Mesenchymal stem cell (in vitro differentiated cells and primary cell): Measurements from ENCODE around the gene LPO.

Experiments
- DNase-seq: peaks from one replicate; pipeline ENCODE4 v3.0.0-alpha.2; 2013
- H2AFZ ChIP-seq: one replicate; pipeline ENCODE4 v1.6.1; 2013; ENCODE audit warnings: low read depth, mild to moderate bottlenecking, control low read depth, inconsistent platforms, low read length, moderate library complexity
- H2AK5ac ChIP-seq: 2 replicates; pipeline ENCODE4 v1.6.1; 2013; ENCODE audit warnings: low read length, moderate library complexity, mild to moderate bottlenecking, inconsistent platforms; ENCODE audit not compliant: severe bottlenecking
- H2BK120ac ChIP-seq: one replicate; pipeline ENCODE4 v1.6.1; 2013; ENCODE audit warnings: low read depth, mild to moderate bottlenecking, inconsistent platforms, low read length, moderate library complexity
- H2BK12ac ChIP-seq, 2 experiments: one replicate each; pipeline ENCODE4 v1.6.1; 2013; ENCODE audit warnings: inconsistent platforms in 2 of 2, low read length in 2 of 2, mild to moderate bottlenecking in 2 of 2, moderate library complexity in 2 of 2, control low read depth in 1 of 2
- H2BK15ac ChIP-seq: one replicate; pipeline ENCODE4 v1.6.1; 2013; ENCODE audit warnings: mild to moderate bottlenecking, low read depth, inconsistent platforms; ENCODE audit not compliant: poor library complexity, severe bottlenecking
- H2BK5ac ChIP-seq: 2 replicates; pipeline ENCODE4 v1.6.1; 2013; ENCODE audit warnings: low read depth, mild to moderate bottlenecking, low read length, control low read depth, inconsistent platforms; ENCODE audit not compliant: poor library complexity, severe bottlenecking
- H3K14ac ChIP-seq, 2 experiments: one replicate each; pipeline ENCODE4 v1.6.1; 2013; ENCODE audit warnings: inconsistent platforms in 2 of 2, low read length in 2 of 2, control low read depth in 1 of 2, mild to moderate bottlenecking in 1 of 2, moderate library complexity in 1 of 2
- H3K18ac ChIP-seq, 2 experiments: one replicate each; pipeline ENCODE4 v1.6.1; 2013; ENCODE audit warnings: inconsistent platforms in 2 of 2, low read length in 2 of 2, control low read depth in 1 of 2, low read depth in 1 of 2, mild to moderate bottlenecking in 1 of 2
- H3K23ac ChIP-seq, 2 experiments: one replicate each; pipeline ENCODE4 v1.6.1; 2013; ENCODE audit warnings: inconsistent platforms in 2 of 2, low read length in 2 of 2, mild to moderate bottlenecking in 2 of 2, moderate library complexity in 2 of 2, control low read depth in 1 of 2
- H3K27ac ChIP-seq: 2 replicates; pipeline ENCODE4 v1.5.1; 2013; ENCODE audit warnings: mild to moderate bottlenecking, moderate library complexity, low read length, control low read depth, inconsistent platforms; ENCODE audit not compliant: poor library complexity, severe bottlenecking
- H3K27me3 ChIP-seq, 2 experiments: 2 replicates each; pipeline versions ENCODE4 v1.6.1 to v1.7.0; 2013; ENCODE audit warnings: low read length in 2 of 2, mild to moderate bottlenecking in 2 of 2, moderate library complexity in 2 of 2, control low read depth in 1 of 2, inconsistent platforms in 1 of 2; ENCODE audit not compliant: control insufficient read depth in 1 of 2, insufficient read depth in 1 of 2
- H3K36me3 ChIP-seq, 2 experiments: 2 replicates each; pipeline versions ENCODE4 v1.6.1 to v1.7.0; 2013; ENCODE audit warnings: low read length in 2 of 2, control low read depth in 1 of 2, inconsistent platforms in 1 of 2, low read depth in 1 of 2, mild to moderate bottlenecking in 1 of 2; ENCODE audit not compliant: insufficient read depth in 2 of 2, control insufficient read depth in 1 of 2
- H3K4ac ChIP-seq, 2 experiments: one replicate each; pipeline ENCODE4 v1.6.1; 2013; ENCODE audit warnings: inconsistent platforms in 2 of 2, low read length in 2 of 2, mild to moderate bottlenecking in 2 of 2, moderate library complexity in 2 of 2, control low read depth in 1 of 2, low read depth in 1 of 2
- H3K4me1 ChIP-seq: 2 replicates; pipeline ENCODE4 v1.6.1; 2013; ENCODE audit warnings: low read depth, low read length, control low read depth; ENCODE audit not compliant: control insufficient read depth, insufficient read depth
- H3K4me2 ChIP-seq: 2 replicates; pipeline ENCODE4 v1.6.1; 2013; ENCODE audit warnings: low read length, mild to moderate bottlenecking, inconsistent platforms; ENCODE audit not compliant: poor library complexity, severe bottlenecking
- H3K4me3 ChIP-seq, 2 experiments: 2 replicates each; pipeline versions ENCODE4 v1.5.1 to v1.7.0; 2013; ENCODE audit warnings: low read length in 2 of 2, mild to moderate bottlenecking in 2 of 2, control low read depth in 1 of 2, low read depth in 1 of 2; ENCODE audit not compliant: insufficient read depth in 1 of 2
- H3K79me1 ChIP-seq: replicated peaks from 2 replicates; pipeline ENCODE4 v1.6.1; 2013; ENCODE audit warnings: mild to moderate bottlenecking, control low read depth, low read length, inconsistent platforms; ENCODE audit not compliant: poor library complexity, severe bottlenecking
- H3K9ac ChIP-seq: 2 replicates; pipeline ENCODE4 v1.7.0; 2013; ENCODE audit warnings: mild to moderate bottlenecking, low read length, moderate library complexity
- H3K9me3 ChIP-seq: 2 replicates; pipeline ENCODE4 v1.7.0; 2013; ENCODE audit warnings: mild to moderate bottlenecking, low read length; ENCODE audit not compliant: control insufficient read depth
- H4K8ac ChIP-seq: one replicate; pipeline ENCODE4 v1.6.1; 2013; ENCODE audit warnings: inconsistent platforms, mild to moderate bottlenecking, low read length, moderate library complexity
- H4K91ac ChIP-seq: one replicate; pipeline ENCODE4 v1.6.1; 2013; ENCODE audit warnings: mild to moderate bottlenecking, low read length, inconsistent platforms
- WGBS: methylation state at CpG from one replicate; pipeline ENCODE4 v1.1.7; 2013; ENCODE audit warnings: mixed read lengths; 5-methylcytosine and 5-hydroxymethylcytosine counted together

LPO gene

DNA sequence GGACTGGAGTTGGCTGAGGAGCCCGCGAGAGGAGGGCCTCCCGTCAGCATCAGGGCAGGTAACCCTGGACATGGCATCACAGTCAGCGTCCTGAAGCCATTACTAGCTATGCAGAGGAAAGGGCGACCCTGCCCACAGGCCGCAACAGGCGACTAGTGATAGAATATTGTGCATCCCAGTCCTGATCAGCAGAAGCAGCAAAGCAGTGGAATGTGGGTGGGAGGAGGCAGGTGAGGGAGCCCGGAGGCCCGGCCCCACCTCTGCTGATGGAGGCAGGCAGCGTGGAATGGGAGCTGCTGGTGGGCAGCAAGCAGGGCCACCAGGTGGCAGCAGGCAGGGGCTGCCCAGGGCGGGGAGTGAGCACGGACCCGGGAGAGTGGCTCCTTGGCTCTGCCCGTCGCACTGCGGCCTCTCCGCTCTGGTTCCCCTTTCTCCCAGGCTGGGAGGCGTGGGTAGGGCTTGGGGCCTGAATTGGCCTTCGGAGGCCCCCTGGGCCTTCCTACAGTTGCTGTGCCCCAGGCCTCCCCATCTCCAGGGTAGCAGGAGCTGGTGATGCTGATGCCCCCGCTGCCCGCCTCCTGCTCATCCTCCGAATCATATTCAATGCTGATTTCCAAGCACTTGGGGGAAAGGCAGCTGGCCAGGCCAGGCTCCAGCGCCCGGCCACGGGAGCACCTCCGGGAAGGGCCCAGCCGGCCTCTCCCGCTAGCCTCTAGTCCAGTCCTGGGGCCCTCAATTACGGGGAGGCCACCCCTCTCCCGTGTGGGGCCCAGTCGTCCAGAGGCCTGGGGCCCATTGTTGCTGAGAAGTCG, 70.0 kb downstream of the LPO start:
- Histone ChIP-seq H3K9me3 (no peaks in the 10 kb centered on the region), H2BK15ac (no peak overlapping the region), H2BK12ac (no peak overlapping the region), H3K4me1 (no peaks in the 10 kb centered on the region), H3K18ac (no peak overlapping the region), H3K4me2 (no peak overlapping the region), H2AFZ (no peak overlapping the region), H2BK120ac (no peak overlapping the region), H3K27ac (no peak overlapping the region), H3K23ac (no peak overlapping the region), H3K36me3 (no peaks in the 10 kb centered on the region), H3K79me1 (no peaks in the 10 kb centered on the region), H2AK5ac (no peak overlapping the region), H4K91ac (no peak overlapping the region), H3K14ac (no peak overlapping the region), H3K9ac (no peak overlapping the region), H2BK5ac (no peak overlapping the region), H3K4ac (no peak overlapping the region), H3K27me3 (peaks cover 23 to 49% of the 10 kb centered on the region in 2 experiments), H4K8ac (no peak overlapping the region), H3K4me3 (no peak overlapping the region)
- no peak for DNase-seq
- WGBS, result 72% methylated on average over 32 of the region's 32 CpGs

DNA sequence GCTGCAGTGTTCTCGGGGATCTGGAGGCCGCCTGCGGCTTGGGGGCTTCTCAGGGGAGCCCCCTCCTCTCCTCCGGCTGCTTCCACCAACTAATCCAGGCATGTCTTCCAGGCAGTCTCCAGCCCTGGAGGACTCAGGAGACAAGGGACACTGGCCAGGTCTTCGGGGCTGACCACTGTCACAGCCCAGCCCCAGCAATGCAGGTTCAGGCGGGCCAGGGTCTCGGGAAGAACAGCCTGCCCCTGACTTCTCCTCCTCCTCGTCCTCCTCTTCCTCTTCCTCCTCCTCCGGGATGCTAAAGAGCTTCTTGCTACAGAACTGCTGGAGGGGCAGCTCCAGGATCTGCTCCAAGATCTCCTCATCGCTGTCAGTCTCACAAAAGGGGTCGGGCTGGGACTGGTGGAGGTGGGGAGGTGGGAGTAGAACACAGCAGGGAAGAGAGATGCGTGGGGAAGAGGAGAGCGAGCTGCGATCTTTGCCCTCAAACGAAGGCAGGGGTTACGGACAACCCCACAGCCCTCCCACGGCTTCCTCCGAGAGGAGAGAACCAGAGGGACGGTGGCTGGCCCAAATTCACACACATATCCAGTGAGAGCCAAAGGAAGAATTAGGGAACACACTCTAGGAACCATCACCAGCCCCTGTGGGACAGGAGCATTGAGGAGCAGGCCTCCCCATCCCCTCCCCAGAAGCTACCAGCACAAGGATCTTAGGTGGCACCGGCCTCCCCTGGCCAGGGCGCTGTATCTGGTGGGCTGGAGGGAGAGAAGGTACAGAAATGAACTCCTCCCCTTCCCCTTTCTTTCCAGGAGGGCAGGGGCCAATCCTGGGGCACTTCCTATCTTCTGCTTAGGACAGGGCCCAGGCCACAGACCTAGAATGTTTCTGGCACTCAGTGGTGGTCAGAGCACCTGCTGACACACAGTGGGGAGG, 70.9 kb downstream of the LPO start:
- 78% methylated on average over 17 of the region's 21 CpGs for WGBS
- Histone ChIP-seq H3K27ac (no peak overlapping the region), H4K91ac (no peak overlapping the region), H3K9ac (no peak overlapping the region), H2BK15ac (no peak overlapping the region), H2AK5ac (no peak overlapping the region), H3K4me2 (no peak overlapping the region), H3K27me3 (peaks cover 23 to 42% of the 10 kb centered on the region in 2 experiments), H3K18ac (no peak overlapping the region), H4K8ac (no peak overlapping the region), H2BK5ac (no peak overlapping the region), H2BK12ac (no peak overlapping the region), H2AFZ (no peak overlapping the region), H3K9me3 (no peaks in the 10 kb centered on the region), H3K36me3 (no peaks in the 10 kb centered on the region), H3K14ac (no peak overlapping the region), H3K4me3 (no peak overlapping the region), H3K4ac (no peak overlapping the region), H3K4me1 (no peaks in the 10 kb centered on the region), H2BK120ac (no peak overlapping the region), H3K23ac (no peak overlapping the region), H3K79me1 (no peaks in the 10 kb centered on the region)
- no peak for DNase-seq

DNA sequence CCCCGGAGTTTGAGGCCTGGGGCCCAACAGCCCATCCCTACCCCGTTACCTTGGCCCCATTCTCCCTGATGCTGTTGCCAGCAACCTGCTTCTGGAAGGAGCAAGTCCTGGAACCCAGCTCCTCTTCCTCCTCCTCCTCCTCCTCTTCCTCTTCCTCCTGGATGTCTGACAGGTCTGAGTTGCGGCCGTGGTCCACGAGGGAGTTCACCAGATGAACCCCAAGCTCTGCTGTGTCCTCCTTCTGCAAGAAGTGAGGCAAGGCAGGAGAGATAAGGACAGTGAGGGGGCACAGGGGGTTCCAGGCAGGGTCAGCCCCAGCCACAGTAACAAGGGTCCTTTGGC, 71.5 kb downstream of the LPO start:
- peaks cover 26 to 43% of the 10 kb centered on the region in 2 experiments for H3K27me3 ChIP-seq
- H3K9me3 ChIP-seq, result no peaks in the 10 kb centered on the region

More for the DNA sequence above, 71.5 kb downstream of the LPO start:
- Histone ChIP-seq H2AK5ac (no peak overlapping the region), H2BK12ac (no peak overlapping the region), H3K36me3 (no peaks in the 10 kb centered on the region), H2AFZ (no peak overlapping the region), H3K4me2 (no peak overlapping the region), H3K4me3 (no peak overlapping the region), H3K9ac (no peak overlapping the region), H3K14ac (no peak overlapping the region), H2BK15ac (no peak overlapping the region), H4K8ac (no peak overlapping the region), H3K4ac (no peak overlapping the region), H3K27ac (no peak overlapping the region), H2BK120ac (no peak overlapping the region), H3K23ac (no peak overlapping the region), H3K4me1 (no peaks in the 10 kb centered on the region), H2BK5ac (no peak overlapping the region), H3K18ac (no peak overlapping the region), H4K91ac (no peak overlapping the region), H3K79me1 (no peaks in the 10 kb centered on the region)
- DNase-seq, result no peak
- WGBS, result 66% methylated on average over 5 of the region's 5 CpGs
